Loucy (cell line): ENCODE results near the gene MACROD2.
"Not testable (repeated sequence)": the region's sequence is repeated elsewhere in the genome, so short reads cannot be mapped to it uniquely, and the experiment has no call there.

Source experiments
- H2AFZ ChIP-seq: fragments of 200-600 bp; sonication (generic); 2 replicates; pipeline ENCODE4 v1.6.0; 2016; ENCODE audit warnings: antibody characterized with exemption, mild to moderate bottlenecking, low read length, moderate library complexity
- H3F3A ChIP-seq: fragments of 200-600 bp; 2 replicates; pipeline ENCODE4 v1.6.0; 2016; ENCODE audit warnings: antibody characterized with exemption, low read depth, mild to moderate bottlenecking
- H3K27me3 ChIP-seq: fragments of 200-600 bp; sonication (generic); 2 replicates; pipeline ENCODE4 v1.6.1; 2014; ENCODE audit warnings: low read length, mild to moderate bottlenecking; ENCODE audit not compliant: insufficient read depth, poor library complexity, severe bottlenecking
- H3K36me3 ChIP-seq: fragments of 200-600 bp; sonication (generic); 2 replicates; pipeline ENCODE4 v1.6.1; 2016; ENCODE audit warnings: low read length; ENCODE audit not compliant: insufficient read depth
- H3K4me1 ChIP-seq: fragments of 200-600 bp; sonication (generic); 2 replicates; pipeline ENCODE4 v1.5.1; 2014; ENCODE audit warnings: low read length, mild to moderate bottlenecking; ENCODE audit not compliant: insufficient read depth, poor library complexity, severe bottlenecking
- H3K4me2 ChIP-seq: fragments of 200-600 bp; sonication (generic); 2 replicates; pipeline ENCODE4 v1.6.0; 2014; ENCODE audit warnings: antibody characterized with exemption, low read length, low read depth, mild to moderate bottlenecking; ENCODE audit not compliant: poor library complexity, severe bottlenecking
- H3K4me3 ChIP-seq: fragments of 200-600 bp; sonication (generic); 2 replicates; pipeline ENCODE4 v1.5.1; 2014; ENCODE audit warnings: low read length, mild to moderate bottlenecking, mixed read lengths; ENCODE audit not compliant: poor library complexity, severe bottlenecking
- H3K79me2 ChIP-seq: fragments of 200-600 bp; sonication (generic); 2 replicates; pipeline ENCODE4 v1.6.1; 2014; ENCODE audit warnings: low read length; ENCODE audit not compliant: insufficient read depth
- H3K9ac ChIP-seq: fragments of 200-600 bp; sonication (generic); 2 replicates; pipeline ENCODE4 v1.6.0; 2014; ENCODE audit warnings: mild to moderate bottlenecking, low read depth, low read length, moderate library complexity; ENCODE audit not compliant: poor library complexity, severe bottlenecking
- H3K9me2 ChIP-seq: fragments of 200-600 bp; sonication (generic); replicated peaks from 2 replicates; pipeline ENCODE4 v1.6.1; 2016; ENCODE audit warnings: low read depth, low read length, mixed read lengths
- H3K9me3 ChIP-seq: fragments of 200-600 bp; sonication (generic); 2 replicates; pipeline ENCODE4 v1.6.1; 2014; ENCODE audit warnings: mild to moderate bottlenecking, antibody characterized with exemption, low read length, low read depth; ENCODE audit not compliant: insufficient read depth
- H4K20me1 ChIP-seq: fragments of 200-600 bp; sonication (generic); 2 replicates; pipeline ENCODE4 v1.6.0; 2014; ENCODE audit warnings: antibody characterized with exemption, low read length, mild to moderate bottlenecking; ENCODE audit not compliant: insufficient read depth, poor library complexity, severe bottlenecking
- EZH2phosphoT487 ChIP-seq: fragments of 200-600 bp; IDR thresholded peaks from 2 replicates; pipeline ENCODE4 v1.6.1; 2018; ENCODE audit warnings: antibody characterized with exemption, mild to moderate bottlenecking, moderate library complexity, borderline replicate concordance
- TF ChIP-seq, protein P1 (sequence below): fragments of 200-600 bp; sonication (generic); conservative IDR thresholded peaks from 2 replicates; pipeline ENCODE4 v1.5.1; 2014; ENCODE audit warnings: mild to moderate bottlenecking, antibody characterized with exemption, low read length

Gene MACROD2

DNA sequence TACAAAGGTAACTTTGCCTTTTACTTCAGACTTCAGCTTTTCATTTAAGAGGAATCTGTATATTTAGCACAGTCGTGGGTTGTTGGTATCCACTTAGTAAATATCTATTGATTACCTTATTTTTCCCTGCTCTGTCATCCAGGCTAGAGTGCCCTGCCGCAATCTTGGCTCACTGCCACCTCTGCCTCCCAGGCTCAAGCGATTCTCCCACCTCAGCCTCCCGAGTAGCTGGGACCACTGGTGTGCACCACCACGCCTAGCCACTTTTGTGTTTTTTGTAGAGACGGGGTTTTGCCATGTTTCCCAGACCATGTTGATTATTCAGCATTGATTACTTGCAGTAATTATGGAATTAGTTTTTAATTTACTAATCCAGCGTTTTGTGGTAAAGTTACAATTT, 41.3 kb downstream of the MACROD2 start:
- Histone ChIP-seq H3K4me2 (no peak overlapping the region), H3K9me2 (no peaks in the 10 kb centered on the region), H4K20me1 (no peaks in the 10 kb centered on the region), H3K9ac (no peak overlapping the region), H3K9me3 (no peaks in the 10 kb centered on the region), H2AFZ (no peak overlapping the region), H3K4me1 (no peaks in the 10 kb centered on the region), H3K4me3 (no peak overlapping the region), H3K27me3 (no peaks in the 10 kb centered on the region), H3F3A (no peaks in the 10 kb centered on the region), H3K79me2 (no peaks in the 10 kb centered on the region), H3K36me3 (no peaks in the 10 kb centered on the region)
- TF ChIP-seq EZH2phosphoT487 = no peak
- TF ChIP-seq, protein P1, sequence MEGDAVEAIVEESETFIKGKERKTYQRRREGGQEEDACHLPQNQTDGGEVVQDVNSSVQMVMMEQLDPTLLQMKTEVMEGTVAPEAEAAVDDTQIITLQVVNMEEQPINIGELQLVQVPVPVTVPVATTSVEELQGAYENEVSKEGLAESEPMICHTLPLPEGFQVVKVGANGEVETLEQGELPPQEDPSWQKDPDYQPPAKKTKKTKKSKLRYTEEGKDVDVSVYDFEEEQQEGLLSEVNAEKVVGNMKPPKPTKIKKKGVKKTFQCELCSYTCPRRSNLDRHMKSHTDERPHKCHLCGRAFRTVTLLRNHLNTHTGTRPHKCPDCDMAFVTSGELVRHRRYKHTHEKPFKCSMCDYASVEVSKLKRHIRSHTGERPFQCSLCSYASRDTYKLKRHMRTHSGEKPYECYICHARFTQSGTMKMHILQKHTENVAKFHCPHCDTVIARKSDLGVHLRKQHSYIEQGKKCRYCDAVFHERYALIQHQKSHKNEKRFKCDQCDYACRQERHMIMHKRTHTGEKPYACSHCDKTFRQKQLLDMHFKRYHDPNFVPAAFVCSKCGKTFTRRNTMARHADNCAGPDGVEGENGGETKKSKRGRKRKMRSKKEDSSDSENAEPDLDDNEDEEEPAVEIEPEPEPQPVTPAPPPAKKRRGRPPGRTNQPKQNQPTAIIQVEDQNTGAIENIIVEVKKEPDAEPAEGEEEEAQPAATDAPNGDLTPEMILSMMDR = no peak

DNA sequence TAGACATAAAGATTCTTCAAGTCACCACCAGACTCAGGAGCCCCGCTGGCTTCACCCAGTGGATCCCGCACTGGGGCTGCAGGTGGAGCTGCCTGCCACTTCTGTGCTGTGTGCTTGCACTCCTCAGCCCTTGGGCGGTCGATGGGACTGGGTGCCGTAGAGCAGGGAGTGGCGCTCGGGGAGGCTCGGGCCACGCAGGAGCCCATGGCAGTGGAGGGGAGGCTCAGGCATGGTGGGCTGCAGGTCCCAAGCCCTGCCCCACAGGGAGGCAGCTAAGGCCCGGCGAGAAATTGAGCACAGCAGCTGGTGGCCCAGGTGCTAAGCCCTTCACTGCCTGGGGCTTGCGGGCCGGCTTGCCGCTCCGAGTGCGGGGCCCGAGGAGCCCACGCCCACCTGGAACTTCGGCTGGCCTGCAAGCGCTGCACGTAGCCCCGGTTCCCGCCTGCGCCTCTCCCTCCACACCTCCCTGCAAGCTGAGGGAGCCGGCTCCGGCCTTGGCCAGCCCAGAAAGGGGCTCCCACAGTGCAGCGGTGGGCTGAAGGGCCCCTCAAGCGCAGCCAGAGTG, 49.5 kb downstream of the MACROD2 start:
- H4K20me1 ChIP-seq, H3K9ac ChIP-seq, H3K4me2 ChIP-seq, H3F3A ChIP-seq, H3K9me2 ChIP-seq, H3K27me3 ChIP-seq, H3K79me2 ChIP-seq, H3K36me3 ChIP-seq, H3K4me1 ChIP-seq, H3K9me3 ChIP-seq, H3K4me3 ChIP-seq, H2AFZ ChIP-seq: not testable (repeated sequence)

DNA sequence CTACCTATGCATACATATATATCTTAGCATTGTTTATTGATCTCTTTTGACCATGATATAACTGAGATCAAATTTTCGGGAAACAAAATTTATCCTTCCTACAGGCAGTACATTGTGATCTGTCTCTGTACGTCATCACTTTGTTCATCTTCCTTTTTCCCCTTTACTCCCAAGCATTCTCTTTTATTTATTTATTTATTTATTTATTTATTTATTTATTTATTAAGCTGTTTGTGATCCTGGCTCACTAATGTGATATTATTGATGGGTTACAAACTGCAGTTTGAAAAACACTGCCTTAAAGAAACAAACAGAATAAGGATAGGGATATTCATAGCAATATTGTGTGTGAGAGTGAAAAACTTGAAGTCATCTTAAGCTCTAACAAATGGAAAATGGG, 51.2 kb downstream of the MACROD2 start:
- H3K9ac ChIP-seq = no peak overlapping the region
- TF ChIP-seq, protein P1 = no peak
- TF ChIP-seq EZH2phosphoT487 = no peak
- no peaks in the 10 kb centered on the region for H3K9me2 ChIP-seq
- H2AFZ ChIP-seq = no peak overlapping the region
- H3K27me3 ChIP-seq = no peaks in the 10 kb centered on the region
- no peaks in the 10 kb centered on the region for H3F3A ChIP-seq
- no peaks in the 10 kb centered on the region for H4K20me1 ChIP-seq
- H3K4me2 ChIP-seq = no peak overlapping the region
- no peaks in the 10 kb centered on the region for H3K4me1 ChIP-seq
- H3K36me3 ChIP-seq = no peaks in the 10 kb centered on the region
- H3K79me2 ChIP-seq = no peaks in the 10 kb centered on the region
- no peak overlapping the region for H3K4me3 ChIP-seq
- no peaks in the 10 kb centered on the region for H3K9me3 ChIP-seq

DNA sequence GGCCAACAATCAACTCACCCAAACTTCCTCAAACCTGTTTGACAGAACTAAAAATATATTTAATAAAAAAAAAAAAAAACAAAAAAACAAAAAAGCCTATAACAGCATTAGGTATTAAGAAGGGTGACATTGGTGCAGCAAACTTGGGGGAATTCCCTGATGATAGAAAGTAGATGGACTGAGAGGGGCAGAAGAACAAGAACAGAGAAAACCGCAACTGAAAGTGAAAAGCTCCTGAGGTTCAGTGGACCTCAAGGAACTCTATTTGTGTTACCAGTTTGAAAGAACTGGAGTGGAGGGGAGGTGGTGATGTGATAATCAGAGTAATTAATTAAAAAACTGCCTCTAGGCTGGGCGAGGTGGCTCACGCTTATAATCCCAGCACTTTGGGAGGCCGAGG, 53.8 kb downstream of the MACROD2 start:
- Histone ChIP-seq H3F3A (no peaks in the 10 kb centered on the region), H3K79me2 (no peaks in the 10 kb centered on the region), H3K9me3 (no peaks in the 10 kb centered on the region), H2AFZ (no peak overlapping the region), H3K4me2 (no peak overlapping the region), H3K27me3 (no peaks in the 10 kb centered on the region), H4K20me1 (no peaks in the 10 kb centered on the region), H3K36me3 (no peaks in the 10 kb centered on the region), H3K9me2 (no peaks in the 10 kb centered on the region), H3K4me3 (no peak overlapping the region), H3K4me1 (no peaks in the 10 kb centered on the region), H3K9ac (no peak overlapping the region)
- TF ChIP-seq EZH2phosphoT487 = no peak
- TF ChIP-seq, protein P1 = no peak
